ENCODE data around the gene MEF2A.

Gene MEF2A

DNA sequence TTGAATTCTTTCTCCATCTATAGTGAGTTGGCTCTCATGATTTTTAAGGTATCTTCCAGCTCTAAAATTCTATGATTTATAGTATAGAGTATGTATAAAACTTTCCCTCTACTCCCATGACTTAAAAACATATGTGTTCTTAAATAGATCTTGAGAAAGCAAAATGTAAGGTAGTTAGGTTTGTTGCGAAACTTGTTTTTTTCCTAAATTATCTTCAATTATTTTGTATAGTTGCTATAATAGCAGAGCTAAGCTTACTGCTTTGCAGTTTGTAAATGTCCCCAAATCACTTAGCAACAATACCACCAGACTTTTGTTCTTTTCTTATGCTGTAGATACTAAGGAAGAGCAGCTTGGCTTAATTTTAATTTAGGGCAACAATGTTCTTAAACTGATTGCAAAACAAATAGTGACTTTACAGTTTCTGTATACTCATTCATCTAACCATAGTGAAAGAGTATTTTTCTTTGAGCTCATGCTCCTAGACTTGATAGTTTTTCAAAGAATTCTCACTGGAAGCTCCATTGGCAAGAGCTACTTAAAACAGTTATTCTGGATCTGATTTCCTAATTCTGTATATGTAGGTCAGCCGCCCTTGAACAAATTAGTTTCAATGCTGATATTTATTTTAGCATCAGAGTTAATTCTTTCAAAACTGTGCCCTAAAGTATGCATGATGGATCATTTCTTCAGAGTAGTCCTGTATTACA lies 106.3 kb downstream of the MEF2A start:
- H3K27ac Mint-ChIP-seq: no peak overlapping the region
- no peak for ATAC-seq
- H3K4me3 Mint-ChIP-seq: no peak overlapping the region
- no peaks in the 10 kb centered on the region for H3K27me3 Mint-ChIP-seq
- H3K9me3 Mint-ChIP-seq: no peaks in the 10 kb centered on the region
- peaks cover 24% of the 10 kb centered on the region for H3K36me3 Mint-ChIP-seq (ENCODE audit: low read depth)
- peaks cover 1% of the 10 kb centered on the region for H3K4me1 Mint-ChIP-seq
- no peak for DNase-seq

DNA sequence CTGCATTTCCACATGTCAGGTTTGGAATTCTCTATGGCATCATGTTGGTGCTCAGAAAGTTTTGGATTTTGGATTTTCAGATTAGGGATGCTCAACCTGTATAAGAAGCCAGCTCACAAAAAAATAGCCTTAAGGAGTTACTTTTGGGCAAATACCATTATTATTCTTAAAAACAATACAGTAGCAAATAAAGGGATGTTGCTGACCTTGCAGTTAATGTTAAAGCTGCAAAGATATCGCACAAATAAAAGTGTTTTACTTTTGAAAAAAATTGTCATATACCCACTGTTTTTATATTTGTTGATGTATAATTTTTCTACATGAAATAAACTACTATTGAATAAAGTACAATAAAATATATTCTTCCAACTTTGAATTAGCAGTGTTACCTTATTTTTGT lies 107.3 kb downstream of the MEF2A start:
- peaks cover 7% of the 10 kb centered on the region for H3K4me1 Mint-ChIP-seq
- H3K4me3 Mint-ChIP-seq: no peak overlapping the region
- H3K27me3 Mint-ChIP-seq: no peaks in the 10 kb centered on the region
- H3K9me3 Mint-ChIP-seq: no peaks in the 10 kb centered on the region
- no peak overlapping the region for H3K27ac Mint-ChIP-seq
- ATAC-seq (no peak), DNase-seq (no peak)
- peaks cover 27% of the 10 kb centered on the region for H3K36me3 Mint-ChIP-seq (ENCODE audit: low read depth)

DNA sequence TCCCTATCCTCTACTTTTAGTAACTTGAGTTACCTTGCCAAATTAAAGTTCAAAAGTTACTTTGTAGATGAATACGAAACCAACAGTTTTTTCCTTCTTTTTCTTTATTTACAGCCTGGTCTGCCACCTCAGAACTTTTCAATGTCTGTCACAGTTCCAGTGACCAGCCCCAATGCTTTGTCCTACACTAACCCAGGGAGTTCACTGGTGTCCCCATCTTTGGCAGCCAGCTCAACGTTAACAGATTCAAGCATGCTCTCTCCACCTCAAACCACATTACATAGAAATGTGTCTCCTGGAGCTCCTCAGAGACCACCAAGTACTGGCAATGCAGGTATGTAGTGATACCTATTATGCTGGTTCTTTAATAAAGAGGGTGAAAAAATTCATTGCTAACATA lies 108.5 kb downstream of the MEF2A start:
- H3K9me3 Mint-ChIP-seq: no peaks in the 10 kb centered on the region
- H3K36me3 Mint-ChIP-seq (ENCODE audit: low read depth): peaks cover 34% of the 10 kb centered on the region
- H3K4me1 Mint-ChIP-seq: peaks cover 7% of the 10 kb centered on the region
- ATAC-seq (no peak), DNase-seq (no peak)
- H3K27me3 Mint-ChIP-seq: no peaks in the 10 kb centered on the region
- no peak overlapping the region for H3K4me3 Mint-ChIP-seq
- H3K27ac Mint-ChIP-seq: no peak overlapping the region

DNA sequence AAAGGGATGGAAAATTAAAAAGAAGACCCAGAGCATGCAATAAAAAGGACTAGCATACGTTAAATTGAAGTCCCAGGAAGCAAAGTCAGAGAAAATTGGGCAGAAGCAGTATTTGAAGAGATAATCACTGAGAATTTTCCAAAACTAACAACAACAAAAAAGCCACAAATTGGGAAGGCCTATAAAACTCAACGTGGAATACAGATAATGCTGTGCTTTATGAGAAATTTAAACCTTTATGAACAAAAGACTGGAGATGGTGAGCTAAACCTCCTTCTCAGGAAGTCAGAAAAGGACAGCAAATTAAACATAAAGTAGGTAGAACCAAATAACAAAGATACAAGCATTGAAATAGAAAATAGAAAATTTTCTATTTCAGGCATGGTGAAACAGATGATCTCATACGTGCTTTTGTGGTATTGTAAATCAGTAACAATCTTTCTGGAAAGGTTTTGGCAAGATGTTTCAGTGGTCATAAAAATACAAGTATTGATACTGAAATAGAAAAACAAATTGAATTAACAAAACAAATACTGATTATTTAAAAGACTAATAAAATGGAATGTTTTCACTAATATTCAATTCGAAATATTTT lies 111.9 kb downstream of the MEF2A start:
- Mint-ChIP-seq H3K36me3 (ENCODE audit: low read depth) (peaks cover 38% of the 10 kb centered on the region), H3K4me3 (no peak overlapping the region), H3K27ac (peak overlapping the region; percentile 19), H3K9me3 (no peaks in the 10 kb centered on the region), H3K27me3 (no peaks in the 10 kb centered on the region), H3K4me1 (peaks cover 21% of the 10 kb centered on the region)
- ATAC-seq (no peak), DNase-seq (no peak)

DNA sequence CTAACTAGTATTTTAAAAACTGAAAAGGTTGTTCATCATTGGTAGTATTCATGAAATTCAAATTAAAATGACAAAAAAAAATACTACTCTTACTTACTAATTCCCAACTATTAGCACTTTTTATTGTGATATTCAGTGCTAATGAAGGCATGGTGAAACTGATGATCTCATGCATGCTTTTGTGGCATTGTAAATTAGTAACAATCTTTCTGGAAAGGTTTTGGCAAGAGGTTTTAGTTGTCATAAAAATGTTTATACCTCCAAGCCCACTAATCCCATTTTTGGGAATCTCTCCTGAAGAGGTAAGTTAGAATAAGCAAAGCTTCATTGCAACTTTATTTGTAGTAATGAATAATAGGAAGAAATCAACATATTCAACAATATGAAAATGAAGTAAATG lies 114.5 kb downstream of the MEF2A start:
- DNase-seq (no peak), ATAC-seq (no peak)
- Mint-ChIP-seq H3K27ac (no peak overlapping the region), H3K9me3 (peaks cover 15% of the 10 kb centered on the region), H3K36me3 (ENCODE audit: low read depth) (peaks cover 45% of the 10 kb centered on the region), H3K4me3 (no peak overlapping the region), H3K27me3 (no peaks in the 10 kb centered on the region), H3K4me1 (peaks cover 30% of the 10 kb centered on the region)

DNA sequence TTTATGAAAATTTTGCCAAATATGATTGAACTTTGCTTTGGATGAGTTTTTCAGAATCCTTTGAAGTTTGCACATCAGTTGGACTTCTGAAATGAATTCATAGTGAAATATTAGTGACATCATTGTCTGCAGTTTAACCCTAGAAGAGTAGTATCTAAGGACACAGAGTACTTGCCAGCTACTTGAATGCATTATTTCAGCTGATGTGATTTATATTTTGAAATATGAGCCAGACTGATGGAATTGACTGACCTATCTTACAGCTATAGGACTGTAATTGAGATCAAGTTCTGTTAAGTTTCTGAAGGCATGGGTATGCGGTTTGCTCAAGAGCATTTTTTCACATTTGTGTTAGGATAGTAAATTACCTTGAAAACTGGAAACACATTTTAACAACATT lies 116.2 kb downstream of the MEF2A start:
- peaks cover 29% of the 10 kb centered on the region for H3K9me3 Mint-ChIP-seq
- no peak overlapping the region for H3K27ac Mint-ChIP-seq
- no peak overlapping the region for H3K4me3 Mint-ChIP-seq
- no peak for ATAC-seq
- H3K4me1 Mint-ChIP-seq: peaks cover 30% of the 10 kb centered on the region
- no peak for DNase-seq
- peaks cover 56% of the 10 kb centered on the region for H3K36me3 Mint-ChIP-seq (ENCODE audit: low read depth)
- no peaks in the 10 kb centered on the region for H3K27me3 Mint-ChIP-seq

DNA sequence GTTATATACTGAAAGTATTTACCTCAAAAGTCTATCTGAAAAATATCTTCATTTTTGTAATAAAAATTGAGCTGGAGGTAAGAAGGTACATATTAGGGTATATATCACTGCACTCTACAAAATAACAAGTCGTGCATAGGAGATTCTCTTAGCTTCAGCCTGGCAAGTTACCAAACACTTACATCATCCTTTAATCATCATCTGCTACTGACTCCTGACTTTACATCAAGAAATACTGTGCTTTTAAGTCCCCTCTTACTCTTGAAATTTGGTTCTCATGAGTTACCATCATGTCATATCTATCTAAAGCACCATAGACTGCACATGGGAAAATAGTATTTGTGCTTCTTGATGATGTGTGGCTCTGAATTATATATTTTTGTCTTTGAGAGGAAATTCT lies 116.7 kb downstream of the MEF2A start:
- Mint-ChIP-seq H3K9me3 (peaks cover 29% of the 10 kb centered on the region), H3K36me3 (ENCODE audit: low read depth) (peaks cover 58% of the 10 kb centered on the region), H3K4me1 (peaks cover 25% of the 10 kb centered on the region), H3K27ac (peak overlapping the region; percentile 57), H3K27me3 (no peaks in the 10 kb centered on the region), H3K4me3 (no peak overlapping the region)
- no peak for ATAC-seq
- no peak for DNase-seq

DNA sequence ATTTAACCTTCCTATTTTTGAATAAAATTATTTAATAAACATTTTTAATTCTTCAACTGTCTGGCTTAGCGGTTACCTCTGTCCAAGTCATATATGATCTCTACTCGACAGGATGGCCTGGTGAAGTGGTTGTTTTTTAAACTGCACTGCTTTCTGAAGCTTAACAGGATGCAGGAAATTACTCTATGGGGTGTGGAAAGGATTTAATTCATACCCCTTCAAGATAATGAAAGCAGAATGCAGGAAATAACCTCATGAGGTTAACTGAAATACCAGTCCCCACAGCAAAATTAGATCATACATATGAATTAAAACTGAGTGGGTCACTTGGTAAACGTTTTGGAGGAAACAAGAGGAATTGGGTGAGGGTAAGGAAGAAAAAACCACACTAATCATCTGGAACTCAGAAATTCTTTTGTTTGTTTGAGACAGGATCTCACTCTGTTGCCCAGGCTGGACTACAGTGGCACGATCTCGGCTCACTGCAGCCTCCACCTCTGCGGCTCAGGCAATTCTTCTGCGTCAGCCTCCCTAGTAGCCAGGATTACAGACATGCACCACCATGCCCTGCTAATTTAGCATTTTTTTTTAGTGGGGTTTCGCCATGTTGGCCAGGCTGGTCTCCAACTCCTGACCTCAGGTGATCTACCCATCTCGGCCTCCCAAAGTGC lies 117.4 kb downstream of the MEF2A start:
- H3K27ac Mint-ChIP-seq: peak overlapping the region; percentile 60
- H3K4me3 Mint-ChIP-seq: no peak overlapping the region
- no peak for DNase-seq

DNA sequence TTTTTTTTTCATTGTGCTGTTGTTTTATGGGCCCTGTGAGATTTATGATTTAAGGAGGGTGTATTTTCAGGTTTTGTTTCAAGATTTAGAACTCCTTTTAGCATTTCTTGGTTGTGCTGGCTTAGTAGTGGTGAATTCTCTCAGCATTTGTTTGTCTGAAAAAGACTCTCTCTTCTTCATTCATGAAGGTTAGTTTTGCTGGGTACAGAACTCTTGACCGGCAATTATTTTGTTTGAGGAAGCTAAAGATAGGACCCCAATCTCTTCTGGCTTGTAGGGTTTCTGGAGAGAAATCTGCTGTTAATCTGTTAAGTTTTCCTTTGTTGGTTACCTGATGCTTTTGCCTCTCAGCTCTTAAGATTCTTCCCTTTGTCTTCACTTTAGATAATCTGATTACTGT lies 120.5 kb downstream of the MEF2A start:
- DNase-seq (no peak), ATAC-seq (no peak)
- Mint-ChIP-seq H3K4me3 (no peak overlapping the region), H3K27me3 (no peaks in the 10 kb centered on the region), H3K36me3 (ENCODE audit: low read depth) (peaks cover 55% of the 10 kb centered on the region), H3K27ac (no peak overlapping the region), H3K4me1 (peaks cover 19% of the 10 kb centered on the region), H3K9me3 (peaks cover 29% of the 10 kb centered on the region)

More for the DNA sequence above, 117.4 kb downstream of the MEF2A start:
- Mint-ChIP-seq H3K4me1 (peaks cover 23% of the 10 kb centered on the region), H3K27me3 (no peaks in the 10 kb centered on the region), H3K9me3 (peaks cover 29% of the 10 kb centered on the region), H3K36me3 (ENCODE audit: low read depth) (peaks cover 55% of the 10 kb centered on the region)
- peak; percentile 43 for ATAC-seq

DNA sequence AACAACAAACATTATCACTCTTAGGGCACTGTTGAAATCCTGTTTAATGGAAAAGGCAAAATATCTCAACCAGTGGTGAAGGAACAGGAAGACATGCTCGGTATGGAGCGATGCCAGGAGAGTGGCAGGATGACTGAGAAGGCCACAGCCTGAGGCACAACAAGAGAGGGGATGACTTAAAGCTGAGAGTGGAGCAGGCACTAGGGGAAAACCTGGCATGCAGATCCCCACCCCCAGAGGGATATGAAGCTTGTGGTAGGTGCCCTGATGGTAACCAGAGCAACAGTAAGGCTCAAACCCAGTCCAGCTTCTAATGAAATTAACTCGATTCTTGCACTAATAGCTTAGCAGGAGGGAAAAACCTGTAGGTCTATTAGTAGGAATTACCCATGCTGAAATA lies 127.0 kb downstream of the MEF2A start:
- peaks cover 31% of the 10 kb centered on the region for H3K36me3 Mint-ChIP-seq (ENCODE audit: low read depth)
- no peak for ATAC-seq
- DNase-seq: no peak
- H3K9me3 Mint-ChIP-seq: no peaks in the 10 kb centered on the region
- peaks cover 4% of the 10 kb centered on the region for H3K4me1 Mint-ChIP-seq
- H3K4me3 Mint-ChIP-seq: no peak overlapping the region
- H3K27me3 Mint-ChIP-seq: no peaks in the 10 kb centered on the region
- H3K27ac Mint-ChIP-seq: peak overlapping the region; percentile 2

DNA sequence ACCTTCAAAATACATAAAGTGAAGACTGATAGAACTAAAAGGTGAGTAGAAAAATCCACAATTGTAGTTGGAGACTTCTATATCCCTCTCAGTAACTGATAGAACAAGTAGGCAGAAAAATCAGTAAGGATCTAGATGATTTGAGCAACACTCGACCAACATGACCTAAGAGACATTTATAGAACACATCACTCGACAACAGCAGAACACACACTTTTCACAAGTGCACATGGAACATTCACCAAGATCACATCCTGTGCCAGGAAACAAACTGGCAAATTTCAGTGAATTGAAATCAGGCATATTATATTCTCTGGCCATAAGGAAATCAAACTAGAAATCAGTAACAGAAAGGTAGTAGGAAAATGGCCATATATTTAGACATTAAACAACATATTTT lies 130.3 kb downstream of the MEF2A start:
- peak overlapping the region; percentile 15 for H3K27ac Mint-ChIP-seq
- no peak overlapping the region for H3K4me3 Mint-ChIP-seq
- peaks cover 18% of the 10 kb centered on the region for H3K36me3 Mint-ChIP-seq (ENCODE audit: low read depth)
- no peaks in the 10 kb centered on the region for H3K9me3 Mint-ChIP-seq
- peaks cover 4% of the 10 kb centered on the region for H3K4me1 Mint-ChIP-seq
- no peak for ATAC-seq
- DNase-seq: no peak
- no peaks in the 10 kb centered on the region for H3K27me3 Mint-ChIP-seq

DNA sequence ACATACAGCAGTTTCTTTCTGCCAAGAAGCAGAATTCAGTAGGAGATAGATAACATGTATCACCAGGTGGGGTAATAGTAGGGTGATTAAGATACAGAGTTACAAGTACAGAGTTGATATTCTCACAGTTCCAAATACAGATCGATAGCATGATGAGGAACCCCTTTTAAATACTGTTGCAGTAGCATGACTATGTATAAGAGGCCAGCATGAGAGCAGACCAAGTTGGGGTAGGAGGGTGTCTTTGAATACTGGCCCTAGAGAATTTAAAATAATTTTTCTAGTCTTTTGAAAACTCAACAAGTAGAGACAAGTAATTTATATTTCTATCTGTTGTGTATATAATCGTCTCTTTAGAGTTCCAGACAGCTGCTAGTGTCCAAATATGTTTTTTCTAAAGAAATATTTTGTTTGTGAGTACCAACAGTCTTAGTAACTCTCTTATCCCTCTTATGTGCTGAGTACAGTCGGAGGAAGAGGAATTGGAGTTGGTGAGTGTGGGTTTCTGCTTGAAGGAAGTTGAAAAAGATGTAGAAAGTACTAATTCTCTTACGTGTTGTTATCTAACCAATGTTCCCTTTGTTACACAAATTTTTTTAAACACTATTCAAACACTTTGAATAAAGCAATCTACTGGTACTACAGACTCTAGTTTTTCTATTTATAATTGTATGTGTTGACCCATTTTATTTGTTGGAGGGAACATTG lies 137.3 kb downstream of the MEF2A start:
- H3K4me3 Mint-ChIP-seq: no peak overlapping the region
- peaks cover 41% of the 10 kb centered on the region for H3K4me1 Mint-ChIP-seq
- H3K9me3 Mint-ChIP-seq: no peaks in the 10 kb centered on the region
- no peak for ATAC-seq
- H3K27ac Mint-ChIP-seq: peak overlapping the region; percentile 69
- no peaks in the 10 kb centered on the region for H3K27me3 Mint-ChIP-seq
- H3K36me3 Mint-ChIP-seq (ENCODE audit: low read depth): peaks cover under 1% of the 10 kb centered on the region
- DNase-seq: no peak

DNA sequence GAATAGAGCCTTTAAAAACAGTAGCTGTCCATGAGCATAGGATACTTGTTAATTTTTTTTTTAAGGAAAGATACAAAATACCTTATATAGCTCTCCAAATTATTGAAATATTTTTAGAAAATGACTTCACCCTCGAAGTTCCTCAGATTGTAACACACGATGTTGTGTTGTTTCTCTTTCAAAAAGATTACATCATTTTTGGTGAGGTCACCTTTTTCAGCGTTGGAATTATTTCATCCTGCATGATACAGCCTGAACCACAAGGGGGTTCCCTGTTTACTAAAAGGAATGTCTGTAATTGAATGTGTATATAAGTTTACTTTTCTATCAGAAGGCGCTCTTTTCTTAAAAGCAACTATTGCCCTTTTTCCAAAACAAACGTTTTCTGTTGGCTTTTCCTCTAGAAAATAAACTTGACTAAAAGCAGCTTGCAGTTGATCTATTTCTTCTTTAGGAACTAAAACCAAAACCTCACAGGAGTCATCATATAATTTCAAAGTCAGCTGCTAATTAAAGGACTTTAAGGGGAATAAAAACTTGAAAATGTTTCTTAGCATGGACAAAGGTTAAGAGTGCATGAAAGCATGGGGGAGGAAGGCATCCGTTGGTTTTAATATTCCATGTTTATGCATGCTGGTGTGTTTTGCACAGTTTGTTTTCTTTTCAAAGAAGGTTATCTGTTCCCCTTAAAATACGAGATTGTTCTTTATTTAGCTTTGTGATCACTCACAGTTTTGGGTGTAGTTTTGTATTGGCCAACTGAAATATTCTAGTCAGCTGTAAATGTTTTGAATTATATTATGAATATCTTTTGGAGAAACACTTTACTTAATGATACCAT lies 138.0 kb downstream of the MEF2A start:
- ATAC-seq (no peak), DNase-seq (no peak)
- Mint-ChIP-seq H3K36me3 (ENCODE audit: low read depth) (peaks cover 6% of the 10 kb centered on the region), H3K4me3 (no peak overlapping the region), H3K9me3 (no peaks in the 10 kb centered on the region), H3K4me1 (peaks cover 47% of the 10 kb centered on the region), H3K27me3 (no peaks in the 10 kb centered on the region), H3K27ac (peak overlapping the region; percentile 69)

DNA sequence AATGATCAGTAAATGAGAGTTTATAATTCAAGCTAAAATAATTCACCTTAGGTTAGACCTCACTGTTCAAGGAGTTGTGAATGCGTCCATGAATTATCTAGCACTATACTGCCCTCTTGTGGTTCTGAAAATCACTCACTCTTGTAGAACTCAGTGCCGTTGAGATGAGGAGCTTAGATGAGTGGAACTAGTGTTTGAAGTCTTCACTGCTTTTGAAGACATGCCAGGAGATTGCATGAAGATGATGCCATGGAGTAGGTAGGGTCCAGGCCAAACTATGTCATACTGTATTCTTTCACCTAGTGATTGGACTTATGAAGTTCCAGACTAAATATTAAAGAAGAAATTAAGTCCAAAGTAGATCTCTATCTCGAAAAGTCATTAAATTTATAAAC lies 138.7 kb downstream of the MEF2A start:
- no peak for DNase-seq
- peak overlapping the region; percentile 0 for H3K27ac Mint-ChIP-seq
- peak; percentile 77 for ATAC-seq
- H3K36me3 Mint-ChIP-seq (ENCODE audit: low read depth): peaks cover 9% of the 10 kb centered on the region
- H3K27me3 Mint-ChIP-seq: no peaks in the 10 kb centered on the region
- no peak overlapping the region for H3K4me3 Mint-ChIP-seq
- no peaks in the 10 kb centered on the region for H3K9me3 Mint-ChIP-seq
- H3K4me1 Mint-ChIP-seq: peaks cover 49% of the 10 kb centered on the region

All from activated naive CD8-positive, alpha-beta T cell treated with anti-CD3 and anti-CD28 coated beads, Interleukin-2, amount 50 U/mL, for 24 hours (primary cell).